Glomerular endothelial cell (primary cell): ENCODE data around the gene CDH22. TPM values are rescaled to one million over a fixed set of nuclear protein-coding genes. Genes with fewer than 3 reads are reported as not detected.

Experiments used
- DNase-seq: peaks from one replicate; pipeline ENCODE4 v3.0.0-alpha.2; 2011; ENCODE audit warnings: low read depth, low spot score; ENCODE audit errors: extremely low read depth
- total RNA-seq: library from RNA; depleted of rRNA; stranded (reverse); fragments of >200 nt; gene quantifications from 2 replicates; pipeline ENCODE4 v1.2.3, GENCODE V29; 2015

CDH22 gene
- total RNA-seq, 1 donor from 2014 or later, result 0.06 TPM

- DNase-seq, result no peak
These were observed 38.9 kb downstream of the CDH22 start for GRCh38 chr20:46269372-46269771.

- no peak for DNase-seq
These were observed 39.6 kb downstream of the CDH22 start for GRCh38 chr20:46268662-46269061.

- no peak for DNase-seq
These were observed 40.1 kb downstream of the CDH22 start for GRCh38 chr20:46268131-46268614.

- no peak for DNase-seq
These were observed 40.9 kb downstream of the CDH22 start for GRCh38 chr20:46267108-46268105.

- DNase-seq, result no peak
These were observed 42.8 kb downstream of the CDH22 start for GRCh38 chr20:46265539-46265938.

- no peak for DNase-seq
These were observed 43.7 kb downstream of the CDH22 start for GRCh38 chr20:46264391-46265266.

- DNase-seq, result no peak
These were observed 46.6 kb downstream of the CDH22 start for GRCh38 chr20:46261456-46262253.

GRCh38 chr20:46260936-46261454 is 47.3 kb downstream of the CDH22 start:
- DNase-seq, result no peak

- DNase-seq, result no peak
These were observed 47.8 kb downstream of the CDH22 start for GRCh38 chr20:46260480-46260879.

- DNase-seq, result no peak
These were observed 48.9 kb downstream of the CDH22 start for GRCh38 chr20:46259260-46259859.

- DNase-seq, result no peak
These were observed 50.4 kb downstream of the CDH22 start for GRCh38 chr20:46257887-46258286.

- DNase-seq, result no peak
These were observed 52.0 kb downstream of the CDH22 start for GRCh38 chr20:46256293-46256692.

GRCh38 chr20:46255440-46256104 is 52.7 kb downstream of the CDH22 start:
- no peak for DNase-seq

GRCh38 chr20:46253391-46253790 is 54.9 kb downstream of the CDH22 start:
- no peak for DNase-seq

- DNase-seq, result no peak
These were observed 55.8 kb downstream of the CDH22 start for GRCh38 chr20:46252352-46253091.

GRCh38 chr20:46251211-46251673 is 57.1 kb downstream of the CDH22 start:
- DNase-seq, result no peak

GRCh38 chr20:46250772-46251171 is 57.5 kb downstream of the CDH22 start:
- no peak for DNase-seq

GRCh38 chr20:46249671-46250070 is 58.6 kb downstream of the CDH22 start:
- no peak for DNase-seq
